GM19099 (cell line): Measurements from ENCODE around the gene TMEM169.

ENCODE experiments used
- POLR2A ChIP-seq: IDR thresholded peaks from 3 replicates; pipeline ENCODE4 v1.6.1; 2011; ENCODE audit warnings: low read depth; ENCODE audit not compliant: insufficient read length; ENCODE audit errors: extremely low read depth

The TMEM169 gene

DNA sequence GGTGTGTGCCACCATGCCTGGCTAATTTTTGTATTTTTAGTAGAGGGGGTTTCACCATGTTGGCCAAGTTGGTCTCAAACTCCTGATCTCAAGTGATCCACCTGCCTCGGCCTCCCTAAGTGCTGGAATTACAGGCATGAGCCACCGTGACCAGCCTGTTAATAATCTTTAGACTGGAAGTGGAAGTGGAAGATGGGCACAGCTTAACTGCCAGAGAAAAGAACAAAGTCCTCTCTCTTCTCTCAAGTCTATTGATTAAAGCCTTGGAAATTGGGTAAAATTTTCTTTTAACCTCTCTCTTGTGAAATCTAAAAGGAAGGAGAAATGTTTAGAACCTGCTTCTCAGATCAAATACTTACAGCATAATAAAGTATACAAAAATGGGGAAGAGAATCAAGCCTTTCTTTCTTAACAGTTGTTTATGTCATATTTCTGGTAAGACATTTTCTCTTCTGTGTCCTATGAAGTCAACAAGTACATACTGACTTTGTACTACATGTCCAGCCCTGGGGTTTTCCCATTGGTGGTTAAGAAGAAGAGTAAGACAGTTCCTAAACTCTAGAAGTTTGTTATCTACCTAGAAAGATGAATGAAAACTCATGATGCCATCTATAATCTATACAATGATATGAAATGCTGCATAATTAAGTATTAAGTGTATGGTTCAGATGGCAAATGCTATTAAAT is 4.6 kb downstream of the TMEM169 start:
- no peak for TF ChIP-seq POLR2A

DNA sequence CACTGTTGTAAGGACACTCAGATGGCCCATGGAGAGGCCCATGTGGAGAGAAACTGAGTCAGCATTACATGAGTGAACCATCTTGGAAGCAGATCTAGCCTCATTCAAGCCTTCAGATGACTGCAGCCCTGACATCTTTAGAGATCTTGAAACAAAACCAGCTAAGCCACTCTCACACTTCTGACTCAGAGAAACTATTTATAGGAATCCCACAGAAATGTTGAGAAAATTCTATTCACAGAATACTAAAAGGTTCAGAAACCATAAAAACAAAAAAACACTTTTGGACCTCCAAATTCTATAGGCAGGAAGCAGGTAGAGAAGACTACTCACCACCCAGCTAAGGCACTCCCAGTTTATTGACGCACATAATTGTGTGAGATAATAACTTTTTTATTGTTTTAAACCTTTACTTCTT is 8.7 kb downstream of the TMEM169 start:
- TF ChIP-seq POLR2A: no peak

DNA sequence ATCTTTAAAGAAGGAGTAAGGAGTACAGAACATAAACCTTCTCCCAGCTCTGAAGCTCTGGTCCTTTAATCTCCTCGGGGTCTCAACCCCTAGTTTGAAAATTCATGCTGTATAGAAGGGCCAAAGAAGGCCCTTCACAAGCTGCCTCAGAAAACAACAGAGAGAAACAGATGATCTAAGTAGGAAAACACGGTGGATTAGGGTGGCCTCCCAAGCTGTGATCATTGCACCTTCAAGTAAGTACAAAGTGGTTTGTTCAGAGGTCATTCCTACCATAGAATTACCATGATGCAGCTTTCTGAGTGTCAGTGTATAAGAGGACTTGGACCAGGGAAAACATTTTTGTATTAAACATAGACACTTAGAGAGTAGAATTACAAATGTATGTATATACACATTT is 10.9 kb downstream of the TMEM169 start:
- no peak for TF ChIP-seq POLR2A

GRCh38 chr2:216094701-216095100 is 13.0 kb downstream of the TMEM169 start:
- no peak for TF ChIP-seq POLR2A

DNA sequence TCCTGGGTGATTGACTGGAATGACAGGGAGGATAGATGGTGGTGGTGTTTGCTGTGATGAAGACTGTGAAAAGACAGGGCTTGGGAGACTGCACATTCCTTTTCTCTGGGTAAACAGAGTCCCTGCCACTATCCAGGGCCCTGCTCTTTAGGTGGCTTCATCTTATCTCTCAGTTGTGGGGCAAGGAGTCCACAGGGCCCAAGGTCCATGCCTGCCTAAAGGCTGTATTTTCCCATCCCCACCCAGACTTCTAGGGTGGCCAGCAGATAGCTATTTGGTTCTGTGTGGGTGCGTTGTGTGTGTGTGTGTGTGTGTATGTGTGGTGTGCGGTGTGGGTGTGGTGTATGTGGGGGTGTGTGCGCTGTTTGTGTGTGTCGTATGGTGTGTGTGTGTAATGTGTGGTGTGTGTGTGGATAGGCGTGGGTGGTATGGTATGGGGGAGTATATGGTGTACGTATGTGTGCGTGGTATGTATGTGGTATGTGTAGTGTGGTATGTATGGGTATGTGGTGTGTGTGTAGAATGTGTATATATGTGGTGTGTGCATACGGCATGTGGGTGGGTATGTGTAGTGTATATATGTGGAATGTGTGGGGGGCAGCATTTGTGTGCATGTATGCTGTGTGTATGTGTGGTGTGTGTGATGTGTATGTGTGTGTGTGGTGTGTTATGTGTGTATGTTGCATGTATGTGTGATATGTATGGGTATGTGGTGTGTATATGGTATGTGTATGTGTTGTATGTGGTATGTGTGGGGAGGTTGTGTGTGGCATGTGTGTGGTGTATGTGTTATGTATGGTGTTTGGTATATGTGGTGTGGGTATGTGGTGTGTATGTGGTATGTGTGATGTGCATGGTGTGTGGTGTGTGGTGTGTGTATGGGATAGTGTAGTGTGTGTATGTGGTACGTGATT is 17.0 kb downstream of the TMEM169 start:
- no peak for TF ChIP-seq POLR2A

DNA sequence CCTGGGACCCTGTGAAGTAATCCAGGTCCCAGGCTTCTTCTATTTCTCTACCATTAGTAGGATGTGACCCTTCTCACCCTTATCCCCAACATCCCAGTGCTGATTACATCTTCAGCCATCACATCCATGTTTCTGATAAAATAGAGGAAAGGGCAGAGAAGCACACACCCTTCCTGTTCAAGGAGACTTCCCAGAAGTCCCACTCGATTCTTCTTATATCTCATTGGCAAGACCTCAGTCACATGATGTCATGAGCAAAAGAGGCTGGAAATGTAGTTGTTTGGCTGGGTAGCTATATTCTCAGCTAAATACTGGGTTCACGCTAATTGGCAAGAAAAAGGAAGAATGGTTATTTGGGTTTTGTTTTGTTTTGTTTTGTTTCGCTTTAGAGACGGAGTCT is 19.4 kb downstream of the TMEM169 start:
- TF ChIP-seq POLR2A: no peak

GRCh38 chr2:216103213-216103612 is 21.5 kb downstream of the TMEM169 start:
- TF ChIP-seq POLR2A: no peak

GRCh38 chr2:216104691-216105090 is 23.0 kb downstream of the TMEM169 start:
- TF ChIP-seq POLR2A: no peak

GRCh38 chr2:216107320-216107719 is 25.6 kb downstream of the TMEM169 start:
- no peak for TF ChIP-seq POLR2A

DNA sequence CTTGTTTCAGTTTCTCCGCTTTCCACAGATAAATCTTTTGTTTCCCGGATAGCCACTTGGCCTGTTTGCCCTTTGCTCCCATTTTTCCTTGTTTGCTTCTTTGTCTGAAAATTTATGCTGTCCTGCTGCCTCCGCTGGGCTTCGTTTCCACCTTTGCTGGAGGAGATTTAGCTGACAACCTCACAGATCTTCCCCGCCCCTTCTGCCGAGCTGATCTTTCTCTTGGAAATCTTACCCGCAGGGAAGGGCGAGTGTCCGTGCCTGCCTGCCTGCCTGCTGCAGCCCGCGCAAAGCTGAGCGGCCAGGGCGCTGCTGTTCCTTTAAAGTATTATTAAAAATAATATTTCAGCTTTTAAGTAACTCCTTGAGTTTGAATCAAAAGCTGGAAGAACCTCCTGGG is 26.0 kb downstream of the TMEM169 start:
- no peak for TF ChIP-seq POLR2A

DNA sequence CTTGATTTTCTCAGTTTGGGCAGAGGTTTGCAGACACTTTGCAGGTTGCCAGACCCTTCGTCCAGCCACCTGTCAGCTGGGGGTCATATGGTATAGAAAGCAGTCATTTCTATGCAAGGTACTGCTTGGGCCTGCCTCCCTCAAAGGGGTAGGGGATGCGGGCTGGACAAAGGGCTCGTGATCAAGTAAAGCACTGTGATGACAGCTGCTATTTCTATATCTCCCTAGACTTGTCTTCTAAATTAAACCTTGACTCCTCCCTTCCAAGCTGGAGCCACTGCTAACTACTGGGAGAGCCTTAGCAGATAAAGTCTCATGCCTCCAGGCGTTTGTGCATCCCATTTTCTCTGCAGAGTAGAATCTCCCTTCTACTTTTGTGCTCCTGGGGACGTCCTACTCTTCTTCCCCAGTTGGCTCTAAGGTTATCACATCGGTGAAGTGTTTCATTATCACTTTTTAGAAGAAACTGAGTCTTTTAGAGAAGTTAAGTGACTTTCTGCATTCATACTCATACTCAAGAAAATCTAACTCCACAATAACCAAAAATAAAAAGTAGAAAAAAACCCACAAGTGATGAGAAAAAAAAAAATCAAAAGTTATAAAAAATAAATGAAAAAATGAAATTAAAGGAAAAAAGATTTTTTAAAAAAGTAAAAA is 26.7 kb downstream of the TMEM169 start:
- no peak for TF ChIP-seq POLR2A

DNA sequence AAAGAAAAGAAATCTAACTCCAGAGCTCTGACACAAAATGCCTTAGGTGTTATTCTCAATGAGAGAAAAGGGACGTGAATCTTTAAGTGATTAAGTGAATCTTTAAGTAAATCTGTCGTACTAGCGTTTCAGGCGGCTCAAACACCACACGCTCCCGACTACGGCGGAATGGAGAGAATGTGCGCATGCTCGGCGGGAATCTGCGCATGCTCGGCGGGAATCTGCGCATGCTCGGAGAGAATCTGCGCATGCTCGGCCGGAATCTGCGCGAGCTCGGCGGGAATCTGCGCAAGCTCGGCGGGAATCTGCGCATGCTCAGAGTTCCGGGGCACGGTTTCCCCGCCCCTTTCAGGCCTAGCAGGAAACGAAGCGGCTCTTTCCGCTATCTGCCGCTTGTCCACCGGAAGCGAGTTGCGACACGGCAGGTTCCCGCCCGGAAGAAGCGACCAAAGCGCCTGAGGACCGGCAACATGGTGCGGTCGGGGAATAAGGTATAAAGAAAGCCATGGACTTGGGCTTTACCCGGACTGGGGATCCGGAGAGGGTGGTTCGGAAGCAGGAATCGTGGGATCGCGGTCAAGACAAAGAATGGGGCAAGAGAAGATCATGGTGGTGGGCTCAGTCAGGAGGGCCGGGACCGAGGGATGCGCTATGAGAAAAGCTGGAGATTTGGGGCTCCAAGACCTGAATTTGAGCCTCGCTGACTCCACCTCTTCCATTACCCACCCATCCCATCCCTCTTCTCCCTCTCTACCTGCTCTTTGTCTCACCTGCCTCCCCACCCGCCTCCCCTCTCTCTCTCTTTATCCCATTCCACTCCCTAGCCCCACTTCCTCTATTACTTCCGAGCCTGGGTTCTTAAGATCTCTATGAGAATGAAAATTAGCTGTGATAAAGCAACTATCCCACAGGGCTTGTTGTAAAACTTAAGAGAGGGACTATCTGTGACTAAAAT is 27.5 kb downstream of the TMEM169 start, which contains the start of gene XRCC5:
XRCC5 (plus strand) TSS at position 382 of the 955 bp plus-strand sequence; CDS start at position 471, 89 bp downstream.
- peak; percentile 89 for TF ChIP-seq POLR2A

- TF ChIP-seq POLR2A: no peak
Observed at GRCh38 chr2:216109962-216110614, 28.4 kb downstream of the TMEM169 start.

DNA sequence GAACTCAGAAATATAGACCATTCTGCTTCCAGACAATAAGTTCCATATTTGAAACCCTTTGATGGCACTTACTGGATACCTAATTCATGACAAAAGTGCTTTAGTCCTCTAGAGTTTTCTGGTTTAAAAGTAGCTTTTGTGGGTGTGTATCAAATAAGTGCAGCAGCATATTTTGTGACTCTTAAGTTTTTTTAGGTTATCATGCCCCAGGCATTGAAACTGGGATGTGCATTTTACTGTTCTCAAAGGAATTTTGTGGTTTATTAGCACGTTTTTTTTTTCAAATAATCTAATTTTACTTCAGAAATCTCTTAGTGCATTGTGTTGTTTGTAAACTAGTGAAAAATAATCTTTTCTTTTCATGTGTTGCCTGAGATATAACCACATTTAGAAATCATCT is 28.9 kb downstream of the TMEM169 start:
- no peak for TF ChIP-seq POLR2A

GRCh38 chr2:216111122-216111521 is 29.4 kb downstream of the TMEM169 start:
- no peak for TF ChIP-seq POLR2A

- no peak for TF ChIP-seq POLR2A
Observed at GRCh38 chr2:216112926-216113325, 31.2 kb downstream of the TMEM169 start.
